ENCODE measurements around the gene SUN3. TPM values are rescaled to one million over a fixed set of nuclear protein-coding genes. Genes with fewer than 3 reads are reported as not detected.

The SUN3 gene
- total and polyA plus RNA-seq, 7 donors: 0.16 TPM; not detected in 6

DNA sequence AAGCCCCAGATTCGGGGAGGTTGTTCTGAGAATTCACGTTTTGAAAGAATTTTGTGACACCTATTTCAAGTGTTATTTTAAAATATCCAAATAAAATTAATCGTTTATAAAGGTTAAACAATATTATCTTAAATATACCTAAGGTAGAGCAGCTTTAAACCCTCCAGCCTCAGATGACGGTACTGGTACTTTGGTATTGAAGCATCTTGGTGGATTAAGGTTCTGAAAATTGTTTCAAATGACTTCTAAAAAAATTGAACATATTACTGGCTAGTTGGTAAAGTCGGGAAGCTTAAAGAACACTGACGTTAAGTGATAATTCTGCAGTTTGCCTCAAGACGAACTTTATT, 49.1 kb downstream of the SUN3 start:
- no peaks in the 10 kb centered on the region for H3K9me3 ChIP-seq
- H3K27ac ChIP-seq: peak overlapping the region; percentile 81 to 86 (median 84)
- no peak for TF ChIP-seq POLR2AphosphoS5 (IDR thresholded peaks at IDR 0.05)
- TF ChIP-seq, protein P1, sequence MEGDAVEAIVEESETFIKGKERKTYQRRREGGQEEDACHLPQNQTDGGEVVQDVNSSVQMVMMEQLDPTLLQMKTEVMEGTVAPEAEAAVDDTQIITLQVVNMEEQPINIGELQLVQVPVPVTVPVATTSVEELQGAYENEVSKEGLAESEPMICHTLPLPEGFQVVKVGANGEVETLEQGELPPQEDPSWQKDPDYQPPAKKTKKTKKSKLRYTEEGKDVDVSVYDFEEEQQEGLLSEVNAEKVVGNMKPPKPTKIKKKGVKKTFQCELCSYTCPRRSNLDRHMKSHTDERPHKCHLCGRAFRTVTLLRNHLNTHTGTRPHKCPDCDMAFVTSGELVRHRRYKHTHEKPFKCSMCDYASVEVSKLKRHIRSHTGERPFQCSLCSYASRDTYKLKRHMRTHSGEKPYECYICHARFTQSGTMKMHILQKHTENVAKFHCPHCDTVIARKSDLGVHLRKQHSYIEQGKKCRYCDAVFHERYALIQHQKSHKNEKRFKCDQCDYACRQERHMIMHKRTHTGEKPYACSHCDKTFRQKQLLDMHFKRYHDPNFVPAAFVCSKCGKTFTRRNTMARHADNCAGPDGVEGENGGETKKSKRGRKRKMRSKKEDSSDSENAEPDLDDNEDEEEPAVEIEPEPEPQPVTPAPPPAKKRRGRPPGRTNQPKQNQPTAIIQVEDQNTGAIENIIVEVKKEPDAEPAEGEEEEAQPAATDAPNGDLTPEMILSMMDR (IDR thresholded peaks at IDR 0.05): no peak
- TF ChIP-seq POLR2A (IDR thresholded peaks at IDR 0.05): no peak
- no peak for TF ChIP-seq EP300 (IDR thresholded peaks at IDR 0.05)
- H3K4me1 ChIP-seq: peaks cover 0 to 17% (median 11%) of the 10 kb centered on the region in 4 donors
- 28 to 45% methylated on average over 7 of the region's 7 CpGs for WGBS, 2 donors
- H3K4me3 ChIP-seq: peak overlapping the region; percentile 58 to 71 (median 67)
- intact Hi-C loops (cut with DNase I): loop anchor here (1.0 kb wide), 1 partner anchor 109 kb away; the partner anchor contains the start of gene UPP1
- no peaks in the 10 kb centered on the region for H3K27me3 ChIP-seq
- H3K36me3 ChIP-seq: peaks cover 10 to 35% (median 26%) of the 10 kb centered on the region in 4 donors
- DNase-seq: no peak

DNA sequence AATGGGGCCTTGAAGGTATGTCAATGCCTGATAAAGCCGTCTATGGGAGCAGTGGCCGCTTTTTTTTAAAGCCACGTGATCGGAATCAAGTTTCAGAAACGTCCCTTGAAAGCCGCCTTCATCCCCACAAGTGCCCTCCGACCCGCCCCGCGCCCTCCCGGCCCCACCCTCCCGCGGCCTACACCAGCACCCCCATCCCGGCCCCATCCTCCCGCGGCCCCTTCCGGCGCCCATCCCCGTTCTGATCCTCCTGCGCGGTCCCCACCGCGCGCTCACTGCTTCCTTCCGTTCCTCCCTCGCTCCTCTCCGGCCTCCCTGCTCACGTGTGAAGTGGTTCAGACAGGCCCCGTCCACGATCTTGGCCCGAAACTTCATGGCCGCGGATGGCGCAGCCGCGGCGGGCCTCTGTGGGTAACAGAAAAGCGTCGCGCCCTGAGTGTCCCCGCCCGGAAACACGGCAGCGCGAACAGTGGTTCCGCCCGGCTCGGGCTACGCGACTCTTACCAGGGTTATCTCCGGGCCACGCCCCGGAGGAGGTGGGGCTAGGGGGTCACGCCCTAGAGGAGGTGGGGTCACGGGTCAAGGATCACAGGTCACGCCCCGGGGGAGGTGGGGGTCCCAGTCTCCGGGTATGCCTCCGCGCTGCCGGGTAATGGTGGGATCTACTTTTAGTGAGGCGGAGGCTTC, 49.6 kb downstream of the SUN3 start, which contains the start of gene HUS1:
Gene HUS1, minus strand, starts transcription at position 471 of the 687 bp plus-strand sequence. Its CDS starts 96 bp downstream, at position 375.
- intact Hi-C loops (cut with DNase I): loop anchor here (1.0 kb wide), 1 partner anchor 110 kb away; the partner anchor contains the start of gene UPP1

DNA sequence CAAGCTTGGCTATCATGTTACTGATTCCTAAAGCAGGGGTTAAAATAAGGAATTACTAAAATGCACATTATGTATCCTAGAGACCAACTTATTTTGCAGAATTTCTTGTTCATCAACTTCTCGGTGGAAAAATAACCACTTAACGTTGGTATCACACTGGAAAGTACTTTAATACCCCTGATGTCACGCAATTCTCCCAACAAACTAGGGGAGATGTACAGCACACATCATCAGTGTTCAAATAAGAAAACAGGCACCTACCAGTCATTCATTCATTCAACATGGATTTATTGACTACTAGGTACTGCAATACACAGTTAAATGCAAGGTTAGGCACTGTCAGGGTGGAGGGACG, 50.1 kb downstream of the SUN3 start:
- 1 to 16% methylated on average over 4 of the region's 4 CpGs for WGBS, 2 donors
- TF ChIP-seq EP300 (IDR thresholded peaks at IDR 0.05) (no peak), POLR2AphosphoS5 (IDR thresholded peaks at IDR 0.05) (no peak), POLR2A (IDR thresholded peaks at IDR 0.05) (no peak)
- TF ChIP-seq, protein P1 (IDR thresholded peaks at IDR 0.05): no peak
- intact Hi-C loops (cut with DNase I): loop anchor here (1.0 kb wide), 1 partner anchor 111 kb away; the partner anchor contains the start of gene UPP1
- Histone ChIP-seq H3K9me3 (no peaks in the 10 kb centered on the region), H3K36me3 (peaks cover 16 to 45% (median 34%) of the 10 kb centered on the region in 4 donors), H3K27ac (peak overlapping the region; percentile 81 to 86 (median 84)), H3K4me3 (peak overlapping the region; percentile 58 to 71 (median 67)), H3K27me3 (no peaks in the 10 kb centered on the region), H3K4me1 (peaks cover 0 to 17% (median 11%) of the 10 kb centered on the region in 4 donors)
- DNase-seq: no peak

More for the DNA sequence above, 49.6 kb downstream of the SUN3 start, which contains the start of gene HUS1:
- H3K4me1 ChIP-seq: peaks cover 0 to 17% (median 11%) of the 10 kb centered on the region in 4 donors
- H3K36me3 ChIP-seq: peaks cover 16 to 40% (median 31%) of the 10 kb centered on the region in 4 donors
- H3K27me3 ChIP-seq: no peaks in the 10 kb centered on the region
- H3K4me3 ChIP-seq: peak within 1 kb of the TSS; percentile 58 to 71 (median 67)
- peak; percentile 97 for DNase-seq
- TF ChIP-seq POLR2AphosphoS5 (IDR thresholded peaks at IDR 0.05) (peak; percentile 62 to 83 (median 81)), POLR2A (IDR thresholded peaks at IDR 0.05) (peak; percentile 42 to 50)
- TF ChIP-seq, protein P1 (IDR thresholded peaks at IDR 0.05): no peak
- peak within 1 kb of the TSS; percentile 81 to 86 (median 84) for H3K27ac ChIP-seq
- H3K9me3 ChIP-seq: no peaks in the 10 kb centered on the region
- 2% methylated on average over 62 of the region's 62 CpGs for WGBS, 2 donors

DNA sequence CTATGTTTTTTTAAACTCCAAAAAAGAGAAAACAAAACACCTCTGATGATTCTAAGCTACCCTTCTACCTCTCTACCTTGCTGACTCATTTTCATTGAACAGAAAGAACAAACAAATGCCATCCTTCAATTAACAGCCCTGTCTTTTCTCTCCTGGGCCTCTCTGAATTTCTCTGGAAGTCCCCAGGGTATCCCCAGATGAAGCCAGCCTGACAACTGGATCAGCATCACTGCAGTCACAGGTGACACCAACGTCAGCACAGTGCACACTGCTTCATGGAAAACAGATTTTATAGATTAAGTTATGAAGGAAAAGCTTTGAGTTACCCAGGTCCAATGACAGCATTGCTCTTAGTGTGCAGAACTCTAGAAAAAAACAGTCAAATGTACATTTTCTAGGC, 55.2 kb downstream of the SUN3 start:
- 67 to 79% methylated on average over 1 of the region's 1 CpG for WGBS, 2 donors
- no peak for DNase-seq
- no peak overlapping the region for H3K4me3 ChIP-seq
- intact Hi-C loops (cut with DNase I): no loop called here
- no peaks in the 10 kb centered on the region for H3K27me3 ChIP-seq
- no peak for TF ChIP-seq POLR2A (IDR thresholded peaks at IDR 0.05)
- H3K9me3 ChIP-seq: no peaks in the 10 kb centered on the region
- H3K27ac ChIP-seq: no peak overlapping the region
- H3K36me3 ChIP-seq: peaks cover 16 to 86% (median 45%) of the 10 kb centered on the region in 4 donors
- peaks cover 0 to 15% (median 11%) of the 10 kb centered on the region in 4 donors for H3K4me1 ChIP-seq

DNA sequence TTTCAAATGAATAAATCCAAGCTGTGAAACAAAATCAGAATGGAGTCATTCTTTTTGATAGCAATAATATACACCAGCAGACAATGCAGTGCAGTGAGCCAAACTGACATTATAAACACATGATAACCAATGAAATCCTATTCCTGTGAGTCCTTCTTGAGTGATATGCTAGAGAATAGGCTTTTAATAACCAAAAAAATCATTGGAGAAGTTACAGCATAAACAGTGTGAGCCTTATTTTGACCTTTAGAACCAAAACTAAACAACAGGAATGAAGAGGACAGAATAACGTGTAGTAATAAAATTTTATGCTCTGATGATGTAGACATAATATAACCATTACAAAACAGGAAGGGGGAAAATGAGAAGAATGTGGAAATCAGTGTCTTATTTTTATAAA, 58.1 kb downstream of the SUN3 start:
- TF ChIP-seq, protein P1 (IDR thresholded peaks at IDR 0.05): no peak
- TF ChIP-seq POLR2A (IDR thresholded peaks at IDR 0.05): no peak
- TF ChIP-seq POLR2AphosphoS5 (IDR thresholded peaks at IDR 0.05): no peak
- TF ChIP-seq EP300 (IDR thresholded peaks at IDR 0.05): no peak
- H3K4me3 ChIP-seq: no peak overlapping the region
- H3K36me3 ChIP-seq: peaks cover 19 to 90% (median 43%) of the 10 kb centered on the region in 4 donors
- no peak for DNase-seq
- no peaks in the 10 kb centered on the region for H3K4me1 ChIP-seq
- no peaks in the 10 kb centered on the region for H3K9me3 ChIP-seq
- intact Hi-C loops (cut with DNase I): no loop called here
- peak overlapping the region; percentile 11 to 52 (median 40) for H3K27ac ChIP-seq
- no peaks in the 10 kb centered on the region for H3K27me3 ChIP-seq
- WGBS, 2 donors: 5 to 42% methylated on average over 1 of the region's 1 CpG
